HG02938 (cell line): ENCODE measurements around the gene IQGAP3.

Experiments
- ATAC-seq: cut with Tn5 transposase; IDR thresholded peaks from one replicate; pipeline ENCODE4 v1.9.1; 2021; ENCODE audit warnings: mild to moderate bottlenecking, moderate library complexity; ENCODE audit not compliant: unreplicated experiment

The IQGAP3 gene

GRCh38 chr1:156486421-156487344 lies 85.7 kb downstream of the IQGAP3 start:
- ATAC-seq: no peak

DNA sequence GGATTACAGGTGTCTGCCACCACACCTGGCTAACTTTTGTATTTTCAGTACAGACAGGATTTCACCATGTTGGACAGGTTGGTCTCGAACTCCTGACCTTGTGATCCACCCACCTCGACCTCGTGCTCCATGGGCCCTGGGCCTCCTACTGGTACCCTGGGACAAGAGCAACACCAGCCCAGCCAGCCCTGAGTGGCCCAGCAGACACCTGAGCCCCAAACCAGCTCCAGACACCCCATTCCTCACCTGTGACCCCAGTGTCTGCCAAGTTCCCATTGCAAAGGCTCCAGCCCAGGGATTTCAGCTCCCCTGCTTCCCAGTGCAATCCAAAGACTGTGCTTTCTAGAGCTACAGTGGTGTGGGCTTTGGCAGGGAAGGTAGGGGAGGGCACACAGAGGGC lies 86.4 kb downstream of the IQGAP3 start:
- no peak for ATAC-seq

GRCh38 chr1:156484480-156485058 lies 87.8 kb downstream of the IQGAP3 start:
- ATAC-seq: no peak

DNA sequence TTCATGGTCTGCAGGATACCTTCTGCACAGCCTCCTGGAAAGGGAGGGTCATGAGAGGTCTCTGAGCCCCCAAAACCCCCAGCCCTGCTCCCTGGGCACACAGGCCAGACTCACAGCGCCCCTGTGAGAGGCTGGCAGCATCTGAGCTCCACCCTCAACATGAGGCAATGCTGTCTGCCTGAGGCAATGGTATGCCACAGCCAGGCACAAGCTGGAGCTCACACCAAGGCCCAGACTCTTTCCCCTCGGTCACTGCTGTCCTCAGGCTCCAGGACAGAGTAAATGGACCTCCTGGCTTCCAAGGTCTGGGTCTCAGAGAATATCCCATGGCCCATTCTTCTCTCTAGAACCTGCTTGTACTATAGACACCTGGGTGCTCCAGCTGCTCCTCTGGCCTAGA lies 89.0 kb downstream of the IQGAP3 start:
- ATAC-seq: no peak

DNA sequence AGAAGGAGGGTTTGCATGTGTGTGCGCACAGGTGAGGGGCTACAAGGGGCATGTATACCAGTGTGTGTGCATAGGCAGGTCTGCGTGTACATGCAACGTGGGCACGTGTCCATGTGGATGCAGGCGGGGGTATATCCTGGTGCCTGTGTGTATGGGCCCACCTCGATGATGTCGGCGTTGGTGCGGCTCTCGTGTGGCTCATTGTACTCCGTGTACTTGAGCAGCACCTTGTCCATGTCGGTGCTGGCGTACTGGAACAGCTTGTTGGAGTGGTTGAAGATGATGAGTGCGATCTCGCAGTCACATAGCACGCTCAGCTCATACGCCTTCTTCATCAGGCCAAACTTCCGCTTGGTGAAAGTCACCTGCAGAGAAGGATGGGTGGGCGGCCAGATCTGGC lies 90.1 kb downstream of the IQGAP3 start:
- no peak for ATAC-seq

DNA sequence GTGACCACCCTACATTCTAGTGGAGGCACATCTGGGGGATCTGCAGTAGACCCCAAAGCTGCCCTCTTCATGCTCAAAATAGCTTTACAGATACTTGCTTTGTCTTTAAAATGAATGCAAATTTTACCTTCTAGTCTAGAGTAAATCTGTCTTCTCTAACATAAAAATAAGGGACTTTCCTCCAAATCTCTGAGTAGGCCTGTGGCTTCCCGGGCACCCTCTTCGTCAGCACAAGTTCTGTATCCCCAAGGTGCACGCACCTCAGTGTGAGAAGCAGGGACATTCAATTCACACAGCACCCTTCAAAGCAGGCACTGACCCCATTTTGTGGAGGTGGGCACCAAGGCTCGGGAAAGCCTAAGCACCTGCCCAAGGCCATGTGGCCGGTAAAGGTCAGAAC lies 90.8 kb downstream of the IQGAP3 start:
- no peak for ATAC-seq

GRCh38 chr1:156480411-156481192 lies 91.8 kb downstream of the IQGAP3 start:
- no peak for ATAC-seq

GRCh38 chr1:156480016-156480370 lies 92.4 kb downstream of the IQGAP3 start:
- ATAC-seq: no peak

DNA sequence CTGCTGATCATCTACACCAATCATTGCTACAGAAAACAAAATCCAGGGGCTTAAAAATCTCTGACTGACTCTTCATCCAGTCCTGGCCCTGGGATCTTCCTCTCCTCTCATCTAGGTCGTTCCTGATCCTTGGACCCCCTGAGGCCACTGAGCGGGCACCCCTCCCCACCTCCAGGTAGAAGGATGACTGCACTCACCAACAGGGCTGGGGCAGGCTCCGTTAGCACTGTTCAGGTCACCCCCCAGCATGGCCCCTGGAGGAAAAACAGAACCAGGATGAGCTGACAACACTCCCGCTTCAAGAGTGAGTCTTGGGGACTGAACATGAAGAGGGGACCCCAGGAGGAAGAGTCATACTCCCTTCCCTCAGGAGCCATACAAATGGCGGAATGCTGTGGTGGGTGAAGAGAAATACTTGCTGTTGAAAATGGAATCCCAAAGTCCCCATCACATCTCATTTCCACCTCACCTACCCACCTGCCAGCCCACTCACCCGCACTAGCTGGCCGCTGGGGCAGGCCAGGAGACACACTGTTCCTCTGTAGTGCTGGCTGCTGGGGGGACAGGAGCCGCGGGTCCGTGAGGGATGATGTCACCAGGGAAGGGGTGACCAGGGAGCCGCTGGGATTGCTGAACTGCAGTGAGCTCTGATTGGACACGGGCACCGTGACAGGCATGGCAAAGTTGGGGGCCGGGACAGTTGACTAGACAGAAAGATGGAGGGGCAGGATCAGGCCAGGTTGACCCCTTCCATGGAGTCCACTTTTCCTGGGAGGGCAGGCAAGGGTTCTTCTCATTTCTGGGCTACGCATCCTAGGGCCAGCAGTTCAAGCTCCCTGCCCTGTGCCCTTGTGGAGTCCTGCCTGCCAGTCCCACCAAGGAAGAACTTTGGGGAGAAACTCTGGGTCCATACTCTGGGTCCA lies 93.0 kb downstream of the IQGAP3 start:
- no peak for ATAC-seq

- ATAC-seq: no peak
Observed at GRCh38 chr1:156478250-156478627, 94.1 kb downstream of the IQGAP3 start.

DNA sequence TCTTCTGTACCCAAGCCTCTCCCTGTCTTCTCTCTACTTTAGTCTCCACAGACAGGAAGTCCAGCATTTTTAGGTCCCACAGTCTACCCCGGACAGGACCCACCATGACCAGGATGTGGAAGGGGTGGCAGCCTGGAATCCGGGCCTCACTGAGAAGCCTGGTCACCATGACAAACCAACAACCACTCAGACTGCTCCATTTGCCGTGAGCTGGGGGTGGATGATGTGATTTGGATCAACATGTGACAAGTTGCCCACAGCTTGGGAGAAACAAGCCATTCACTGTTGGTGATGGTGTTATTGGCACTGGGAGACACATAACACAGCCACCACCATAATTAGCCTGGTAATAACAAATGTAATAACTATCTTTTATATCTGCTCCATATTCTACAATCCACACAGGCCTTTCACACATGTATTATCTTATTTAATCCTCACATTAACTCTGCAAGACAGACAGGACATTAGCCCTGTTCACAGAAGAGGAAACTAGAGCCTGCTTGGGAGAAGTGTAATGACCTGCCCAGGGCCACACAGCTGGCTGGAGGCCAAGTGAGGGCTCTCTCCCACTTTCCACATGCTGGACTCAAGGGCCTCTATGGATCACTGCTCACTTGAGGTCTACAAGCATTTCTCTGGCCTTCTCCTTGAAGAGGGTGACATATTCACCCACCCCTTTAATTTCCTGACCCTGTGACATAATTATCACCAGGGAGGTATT lies 94.7 kb downstream of the IQGAP3 start:
- no peak for ATAC-seq

DNA sequence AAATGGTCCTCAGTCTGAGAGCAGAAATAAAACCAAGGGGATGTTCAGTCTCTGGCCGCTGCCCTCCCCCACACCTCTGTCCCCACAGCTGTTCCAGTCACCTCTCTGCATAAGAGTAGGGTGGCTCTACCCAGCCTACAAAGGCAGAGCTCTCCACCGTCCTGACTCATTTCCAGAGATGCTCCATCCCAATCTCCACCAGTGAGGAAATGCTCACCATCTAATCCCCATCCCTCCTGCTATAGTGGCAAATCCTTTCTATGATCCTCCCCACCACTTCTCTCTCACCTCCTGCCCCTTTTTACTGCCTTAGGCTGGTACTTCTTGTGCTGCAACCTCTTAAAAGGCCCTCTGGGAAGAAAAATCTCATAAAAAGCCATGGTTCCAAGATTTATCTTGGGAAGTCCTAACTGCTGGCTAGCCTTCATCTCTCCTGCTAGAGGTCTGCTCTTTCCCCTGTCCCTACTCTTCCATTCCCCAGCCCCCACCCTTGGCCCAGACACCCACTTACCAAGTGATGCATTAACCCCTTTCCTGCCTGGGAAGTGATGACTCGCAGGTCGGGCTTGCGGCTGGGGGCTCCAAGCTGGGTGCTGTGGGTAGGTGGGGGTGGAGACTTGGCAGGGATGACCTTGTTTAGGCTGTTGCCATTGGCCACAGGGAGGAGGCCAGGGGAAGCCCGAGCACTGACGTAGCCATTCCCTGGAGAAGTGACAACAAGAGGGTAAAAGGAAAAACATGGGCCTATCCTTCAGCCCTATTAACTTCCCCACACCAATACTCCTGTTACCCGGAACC lies 95.7 kb downstream of the IQGAP3 start:
- ATAC-seq: no peak

DNA sequence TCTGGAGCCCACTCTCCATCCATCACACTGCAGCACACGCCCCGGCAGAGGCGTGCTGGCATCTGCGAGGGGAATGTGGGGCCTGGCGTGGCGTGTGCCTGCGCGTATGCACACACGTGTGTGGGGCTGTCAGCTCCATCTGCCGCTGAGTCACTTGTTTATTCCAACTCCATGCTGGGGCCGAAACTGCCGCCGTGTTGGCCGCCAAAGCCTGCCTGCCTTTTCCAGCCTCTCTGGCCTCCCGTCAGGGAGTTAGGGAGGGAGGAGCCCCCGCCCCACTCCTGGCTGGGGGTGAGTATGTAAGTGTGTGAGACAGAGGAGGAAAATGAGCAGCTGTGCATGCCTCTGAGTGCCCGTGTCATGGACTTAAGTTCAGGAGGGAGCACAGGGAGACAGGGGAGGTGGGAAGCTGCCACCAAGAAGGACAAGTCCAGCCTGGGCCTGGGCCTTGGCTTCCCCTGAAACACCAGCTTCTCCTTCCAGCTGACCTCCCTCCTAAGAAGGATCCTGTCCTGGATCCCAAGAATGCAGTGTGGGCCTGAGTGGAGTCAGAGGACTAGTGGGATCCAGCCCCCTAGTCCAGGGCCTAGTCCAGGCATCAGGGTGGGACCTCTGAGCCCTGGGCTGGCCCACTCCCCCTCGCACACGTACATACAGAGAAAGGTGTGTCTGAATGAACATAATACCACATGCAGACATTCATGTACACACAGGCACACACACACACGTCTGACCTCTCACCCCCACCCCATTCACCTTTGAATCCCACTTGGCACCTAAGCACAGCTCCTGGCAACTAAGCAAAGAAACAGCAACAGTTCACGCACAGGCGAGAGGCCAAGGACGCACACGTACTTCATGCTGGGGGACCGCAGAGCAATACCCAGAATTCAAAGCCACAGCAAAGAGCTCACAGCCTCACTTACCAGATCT lies 96.5 kb downstream of the IQGAP3 start:
- ATAC-seq: no peak
